Measurements from ENCODE around the gene EPOP.
"Not testable (repeated sequence)": the region's sequence is repeated elsewhere in the genome, so short reads cannot be mapped to it uniquely, and the experiment has no call there.

Gene EPOP

GRCh38 chr17:38656959-38657823 lies 17.6 kb downstream of the EPOP start:
- FAIRE-seq (no peak), DNase-seq (ENCODE audit: insufficient read length, low spot score) (no peak)
- no peak for TF ChIP-seq POLR2A (IDR thresholded peaks at IDR 0.05; ENCODE audit: low read depth, low read length)
- no peak for TF ChIP-seq SPI1 (IDR thresholded peaks at IDR 0.05; ENCODE audit: low read depth, low read length)
- TF ChIP-seq POU2F2 (IDR thresholded peaks at IDR 0.05; ENCODE audit: low read depth, low read length): no peak
- TF ChIP-seq TAF1 (IDR thresholded peaks at IDR 0.05; ENCODE audit: low read depth, low read length): no peak
- TF ChIP-seq POLR2AphosphoS5 (IDR thresholded peaks at IDR 0.05; ENCODE audit: low read depth, low read length): no peak
- TF ChIP-seq PAX5 (IDR thresholded peaks at IDR 0.05; ENCODE audit: insufficient read depth, low read length, severe bottlenecking): no peak

GRCh38 chr17:38654411-38655398 lies 20.1 kb downstream of the EPOP start:
- TF ChIP-seq PAX5 (IDR thresholded peaks at IDR 0.05; ENCODE audit: insufficient read depth, low read length, severe bottlenecking): no peak
- TF ChIP-seq POU2F2 (IDR thresholded peaks at IDR 0.05; ENCODE audit: low read depth, low read length): no peak
- no peak for DNase-seq (ENCODE audit: insufficient read length, low spot score)
- no peak for FAIRE-seq

GRCh38 chr17:38653679-38654078 lies 21.1 kb downstream of the EPOP start:
- TF ChIP-seq POLR2AphosphoS5 (IDR thresholded peaks at IDR 0.05; ENCODE audit: low read depth, low read length): no peak
- no peak for TF ChIP-seq PAX5 (IDR thresholded peaks at IDR 0.05; ENCODE audit: insufficient read depth, low read length, severe bottlenecking)
- TF ChIP-seq SPI1 (IDR thresholded peaks at IDR 0.05; ENCODE audit: low read depth, low read length): no peak
- no peak for TF ChIP-seq POLR2A (IDR thresholded peaks at IDR 0.05; ENCODE audit: low read depth, low read length)
- no peak for TF ChIP-seq TAF1 (IDR thresholded peaks at IDR 0.05; ENCODE audit: low read depth, low read length)
- TF ChIP-seq POU2F2 (IDR thresholded peaks at IDR 0.05; ENCODE audit: low read depth, low read length): no peak
- no peak for DNase-seq (ENCODE audit: insufficient read length, low spot score)
- FAIRE-seq: no peak

- TF ChIP-seq SPI1 (IDR thresholded peaks at IDR 0.05; ENCODE audit: low read depth, low read length) (no peak), POU2F2 (IDR thresholded peaks at IDR 0.05; ENCODE audit: low read depth, low read length) (peak; percentile 27; the same call in 1 of the 2 replicates), POLR2A (IDR thresholded peaks at IDR 0.05; ENCODE audit: low read depth, low read length) (no peak), PAX5 (IDR thresholded peaks at IDR 0.05; ENCODE audit: insufficient read depth, low read length, severe bottlenecking) (no peak), POLR2AphosphoS5 (IDR thresholded peaks at IDR 0.05; ENCODE audit: low read depth, low read length) (no peak)
- DNase-seq (ENCODE audit: insufficient read length, low spot score) (no peak), FAIRE-seq (no peak)
These were observed 21.5 kb downstream of the EPOP start for GRCh38 chr17:38653230-38653629.

- FAIRE-seq; DNase-seq (ENCODE audit: insufficient read length, low spot score): not testable (repeated sequence)
These were observed 24.0 kb downstream of the EPOP start for GRCh38 chr17:38650653-38651173.

- TF ChIP-seq PAX5 (IDR thresholded peaks at IDR 0.05; ENCODE audit: insufficient read depth, low read length, severe bottlenecking) (no peak), POU2F2 (IDR thresholded peaks at IDR 0.05; ENCODE audit: low read depth, low read length) (no peak), POLR2AphosphoS5 (IDR thresholded peaks at IDR 0.05; ENCODE audit: low read depth, low read length) (no peak), POLR2A (IDR thresholded peaks at IDR 0.05; ENCODE audit: low read depth, low read length) (no peak), SPI1 (IDR thresholded peaks at IDR 0.05; ENCODE audit: low read depth, low read length) (no peak), TAF1 (IDR thresholded peaks at IDR 0.05; ENCODE audit: low read depth, low read length) (no peak)
- FAIRE-seq (no peak), DNase-seq (ENCODE audit: insufficient read length, low spot score) (no peak)
These were observed 36.8 kb downstream of the EPOP start for GRCh38 chr17:38637951-38638350.

GRCh38 chr17:38636054-38636453 lies 38.7 kb downstream of the EPOP start:
- DNase-seq (ENCODE audit: insufficient read length, low spot score): no peak
- FAIRE-seq: no peak
- TF ChIP-seq SPI1 (IDR thresholded peaks at IDR 0.05; ENCODE audit: low read depth, low read length) (no peak), PAX5 (IDR thresholded peaks at IDR 0.05; ENCODE audit: insufficient read depth, low read length, severe bottlenecking) (no peak), POLR2AphosphoS5 (IDR thresholded peaks at IDR 0.05; ENCODE audit: low read depth, low read length) (no peak), TAF1 (IDR thresholded peaks at IDR 0.05; ENCODE audit: low read depth, low read length) (no peak), POLR2A (IDR thresholded peaks at IDR 0.05; ENCODE audit: low read depth, low read length) (no peak), POU2F2 (IDR thresholded peaks at IDR 0.05; ENCODE audit: low read depth, low read length) (no peak)

- FAIRE-seq (no peak), DNase-seq (ENCODE audit: insufficient read length, low spot score) (no peak)
- no peak for TF ChIP-seq SPI1 (IDR thresholded peaks at IDR 0.05; ENCODE audit: low read depth, low read length)
- no peak for TF ChIP-seq PAX5 (IDR thresholded peaks at IDR 0.05; ENCODE audit: insufficient read depth, low read length, severe bottlenecking)
- no peak for TF ChIP-seq POU2F2 (IDR thresholded peaks at IDR 0.05; ENCODE audit: low read depth, low read length)
- no peak for TF ChIP-seq POLR2AphosphoS5 (IDR thresholded peaks at IDR 0.05; ENCODE audit: low read depth, low read length)
- no peak for TF ChIP-seq TAF1 (IDR thresholded peaks at IDR 0.05; ENCODE audit: low read depth, low read length)
- TF ChIP-seq POLR2A (IDR thresholded peaks at IDR 0.05; ENCODE audit: low read depth, low read length): no peak
These were observed 42.4 kb downstream of the EPOP start for GRCh38 chr17:38632334-38632733.

GRCh38 chr17:38628441-38628840 lies 46.3 kb downstream of the EPOP start:
- TF ChIP-seq POLR2AphosphoS5 (IDR thresholded peaks at IDR 0.05; ENCODE audit: low read depth, low read length) (no peak), TAF1 (IDR thresholded peaks at IDR 0.05; ENCODE audit: low read depth, low read length) (no peak), SPI1 (IDR thresholded peaks at IDR 0.05; ENCODE audit: low read depth, low read length) (no peak), POU2F2 (IDR thresholded peaks at IDR 0.05; ENCODE audit: low read depth, low read length) (no peak)
- FAIRE-seq (no peak), DNase-seq (ENCODE audit: insufficient read length, low spot score) (no peak)

Data from GM12891 (cell line).